ENCODE data around the gene PYGB.

PYGB gene

DNA sequence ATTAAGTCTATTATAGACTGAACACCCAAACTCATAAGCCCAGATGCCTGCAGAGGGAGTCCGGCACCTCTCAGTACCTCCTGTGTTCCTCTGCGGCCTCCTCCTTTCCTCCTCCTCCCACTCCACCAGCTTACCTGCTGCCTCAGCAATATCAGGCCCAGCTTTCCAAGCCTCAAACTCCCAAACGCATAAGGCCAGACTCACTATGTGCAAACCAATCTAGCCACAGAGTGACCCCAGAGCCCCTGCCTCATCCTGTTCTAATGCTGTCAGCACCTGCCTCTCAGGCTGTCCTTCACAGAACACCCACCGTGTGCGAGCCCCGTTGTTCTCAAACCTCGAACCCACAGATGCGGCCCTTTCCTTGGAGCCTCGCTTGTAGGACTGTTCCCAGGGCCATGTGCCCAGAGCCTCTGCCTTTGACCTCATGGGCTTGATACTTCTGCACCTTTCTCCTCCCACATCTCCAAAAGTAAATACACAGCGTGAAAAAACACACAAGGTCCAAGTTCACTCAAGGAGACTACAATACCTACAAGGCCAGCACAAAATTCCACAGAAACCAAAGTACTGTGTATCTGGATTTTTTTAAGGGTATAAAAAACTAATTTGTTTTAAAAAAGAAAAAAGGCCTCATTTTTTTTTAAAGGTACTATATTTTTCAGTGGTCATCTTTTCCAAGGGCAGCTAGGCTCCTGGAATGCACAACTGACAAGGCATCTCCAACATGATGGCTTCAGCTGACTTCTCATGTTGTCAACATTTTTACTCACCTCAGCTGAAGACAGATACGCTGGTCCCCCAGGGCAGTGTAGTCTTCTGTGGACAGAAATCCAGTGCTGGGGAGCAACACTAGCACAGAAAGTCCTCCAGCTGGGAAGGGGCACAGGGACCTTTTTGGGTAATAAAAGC lies 90.5 kb downstream of the PYGB start:
- DNase-seq (ENCODE audit: low read depth): no peak

DNA sequence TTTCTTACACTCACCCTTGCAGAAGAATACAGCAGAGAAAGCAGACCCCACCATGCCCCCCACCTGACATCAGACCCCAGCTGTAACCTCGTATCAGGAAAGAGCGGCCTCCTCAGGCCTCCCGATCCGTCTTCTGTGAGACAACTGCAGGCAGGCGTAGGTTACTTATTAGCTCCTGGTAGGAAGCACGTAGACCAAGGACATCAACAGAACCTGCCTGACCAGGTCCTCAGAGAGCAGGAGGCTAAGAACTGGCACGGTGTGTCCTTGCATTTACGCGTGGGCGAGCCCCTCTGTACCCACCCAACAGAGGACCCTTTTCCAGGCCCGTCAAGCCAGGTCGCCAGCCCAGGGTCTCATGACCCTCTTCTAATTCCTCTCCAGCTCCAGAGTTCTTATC lies 91.7 kb downstream of the PYGB start:
- no peak for DNase-seq (ENCODE audit: low read depth)

GRCh38 chr20:25340380-25340779 lies 92.5 kb downstream of the PYGB start:
- DNase-seq (ENCODE audit: low read depth): no peak

GRCh38 chr20:25341716-25342680 lies 94.1 kb downstream of the PYGB start:
- no peak for DNase-seq (ENCODE audit: low read depth)

DNA sequence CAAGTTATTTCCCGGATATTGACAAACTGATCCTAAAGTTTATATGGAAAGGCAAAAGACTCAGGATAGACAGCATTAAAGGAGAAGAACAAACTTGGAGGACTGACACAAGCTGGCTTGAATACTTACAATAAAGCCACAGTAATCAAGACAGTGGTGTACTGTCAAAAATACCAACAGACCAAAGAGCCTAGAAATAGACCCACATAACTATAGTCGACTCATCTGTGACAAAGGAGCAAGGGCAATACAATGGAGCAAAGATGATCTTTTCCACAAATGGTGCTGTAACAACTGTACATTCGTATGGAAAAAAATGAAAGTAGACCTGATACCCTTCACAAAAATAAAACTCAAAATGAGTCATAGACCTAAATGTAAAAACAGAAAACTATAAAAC lies 96.7 kb downstream of the PYGB start:
- no peak for DNase-seq (ENCODE audit: low read depth)

DNA sequence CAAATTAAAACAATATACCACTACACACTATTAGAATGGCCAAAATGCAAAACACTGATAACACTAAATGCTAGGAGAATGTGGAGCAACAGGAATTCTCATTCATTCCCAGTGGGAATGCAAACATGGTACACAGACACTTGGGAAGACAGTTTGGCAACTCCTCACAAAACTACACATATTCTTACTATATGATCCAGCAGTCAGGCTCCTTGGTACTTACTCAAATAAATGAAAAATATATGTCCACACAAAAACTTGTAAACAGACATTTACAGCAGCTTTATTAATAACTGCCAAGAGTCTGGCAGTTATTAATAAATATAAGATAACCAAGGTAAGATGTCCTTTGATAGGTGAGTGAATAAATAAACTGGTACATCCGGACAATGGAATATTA lies 97.8 kb downstream of the PYGB start:
- no peak for DNase-seq (ENCODE audit: low read depth)

- DNase-seq (ENCODE audit: low read depth): no peak
Observed at GRCh38 chr20:25346349-25346748, 98.5 kb downstream of the PYGB start.

All from fibroblast of the conjunctiva (primary cell).